NCI-H1105 treated with DMSO at 0.1 percent for 48 hours (cell line): ENCODE measurements around the gene PPP1R9B.

ENCODE experiments used
- DNase-seq: peaks from one replicate; lab custom pipeline; 2025; lab: John Stamatoyannopoulos, UW

PPP1R9B gene

DNA sequence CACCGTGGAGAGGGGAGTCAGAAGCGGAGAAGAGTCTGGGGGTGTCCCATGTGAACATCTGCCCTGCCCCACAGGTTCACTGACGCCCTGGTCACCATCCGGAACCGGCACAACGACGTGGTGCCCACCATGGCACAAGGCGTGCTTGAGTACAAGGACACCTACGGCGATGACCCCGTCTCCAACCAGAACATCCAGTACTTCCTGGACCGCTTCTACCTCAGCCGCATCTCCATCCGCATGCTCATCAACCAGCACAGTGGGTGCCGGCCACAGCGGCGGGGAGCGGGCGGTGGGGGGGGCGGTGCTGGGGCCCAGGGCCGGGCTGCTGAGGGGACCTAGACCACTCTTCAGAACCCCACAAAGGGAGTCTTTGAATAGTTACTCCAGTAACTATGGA is 44.7 kb downstream of the PPP1R9B start:
- no peak for DNase-seq

DNA sequence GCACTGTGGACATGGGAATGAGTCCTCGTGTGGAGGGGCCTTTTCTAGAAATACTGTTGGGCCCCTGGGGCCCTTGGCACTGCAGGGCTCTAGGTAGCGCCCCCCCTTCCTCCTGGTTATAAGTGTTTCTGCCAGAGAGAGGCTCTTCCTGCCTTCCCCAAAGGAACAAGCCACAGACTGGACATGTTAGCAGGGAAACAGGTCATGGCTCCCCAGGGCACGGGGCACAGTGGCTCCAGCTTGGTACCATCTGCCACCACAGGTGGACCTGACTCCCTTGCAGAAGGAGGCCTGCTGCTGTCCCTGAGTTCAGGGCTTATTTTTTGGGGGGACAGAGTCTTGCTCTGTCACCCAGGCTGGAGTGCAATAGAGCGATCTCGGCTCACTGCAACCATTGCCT is 46.5 kb downstream of the PPP1R9B start:
- DNase-seq: no peak

DNA sequence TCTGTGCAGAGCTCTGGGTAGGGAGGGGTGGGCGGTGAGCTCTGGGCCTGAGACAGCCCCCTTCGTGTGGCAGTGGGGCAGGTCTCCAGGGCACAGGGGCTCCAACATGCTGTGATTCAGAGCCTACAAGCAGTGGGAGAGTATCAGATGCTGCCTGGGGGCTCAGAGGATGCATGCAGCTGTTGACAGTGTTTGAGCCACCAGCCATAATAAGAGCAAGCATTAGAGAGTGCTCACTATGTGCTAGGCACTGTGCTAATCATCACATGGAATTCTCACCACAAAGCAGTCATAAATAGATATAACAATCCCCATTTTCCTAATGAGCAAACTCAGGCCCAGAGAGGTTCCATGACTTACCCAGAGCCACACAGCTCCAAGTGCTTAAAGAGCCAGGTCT is 47.2 kb downstream of the PPP1R9B start:
- no peak for DNase-seq

DNA sequence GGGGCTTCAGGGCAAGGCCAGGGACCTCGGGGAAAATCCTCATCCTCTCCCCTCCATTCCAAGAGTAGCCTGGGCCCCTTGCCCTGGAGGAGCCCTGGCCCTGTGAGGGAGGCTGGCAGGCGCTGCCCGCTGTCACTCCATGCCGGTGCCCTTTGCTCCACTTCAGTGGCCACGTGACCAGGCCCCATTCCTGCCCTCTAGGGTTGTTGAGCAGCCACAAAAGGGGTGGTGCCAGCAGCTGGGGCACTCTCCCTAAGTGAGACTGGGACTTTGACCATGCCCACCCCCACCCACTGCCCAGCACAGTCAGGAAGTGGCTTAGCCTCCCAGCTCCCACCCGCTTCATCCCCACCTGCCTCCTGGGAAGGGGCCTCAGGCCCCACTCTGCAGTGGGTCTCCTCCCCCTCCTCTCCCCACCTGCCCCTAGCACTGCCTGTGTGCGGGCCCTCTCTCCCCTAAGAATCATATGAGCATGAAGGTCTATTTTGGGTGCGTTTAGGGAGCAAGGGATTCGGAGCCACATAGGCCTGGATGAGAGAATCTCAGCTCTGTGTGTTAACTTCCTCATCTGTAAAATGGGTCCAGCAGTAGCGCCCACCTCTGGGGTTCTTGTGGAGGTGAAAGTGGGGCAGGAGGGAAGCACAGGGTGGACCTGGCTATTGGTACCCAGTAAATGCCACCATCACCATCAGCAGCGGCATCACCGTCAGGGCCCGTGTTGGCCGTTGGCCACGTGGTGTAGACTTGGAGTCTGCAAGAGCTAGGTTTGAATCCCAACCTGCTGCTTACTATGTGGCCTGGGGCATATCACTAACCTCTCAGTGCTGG is 48.1 kb downstream of the PPP1R9B start:
- DNase-seq: no peak

DNA sequence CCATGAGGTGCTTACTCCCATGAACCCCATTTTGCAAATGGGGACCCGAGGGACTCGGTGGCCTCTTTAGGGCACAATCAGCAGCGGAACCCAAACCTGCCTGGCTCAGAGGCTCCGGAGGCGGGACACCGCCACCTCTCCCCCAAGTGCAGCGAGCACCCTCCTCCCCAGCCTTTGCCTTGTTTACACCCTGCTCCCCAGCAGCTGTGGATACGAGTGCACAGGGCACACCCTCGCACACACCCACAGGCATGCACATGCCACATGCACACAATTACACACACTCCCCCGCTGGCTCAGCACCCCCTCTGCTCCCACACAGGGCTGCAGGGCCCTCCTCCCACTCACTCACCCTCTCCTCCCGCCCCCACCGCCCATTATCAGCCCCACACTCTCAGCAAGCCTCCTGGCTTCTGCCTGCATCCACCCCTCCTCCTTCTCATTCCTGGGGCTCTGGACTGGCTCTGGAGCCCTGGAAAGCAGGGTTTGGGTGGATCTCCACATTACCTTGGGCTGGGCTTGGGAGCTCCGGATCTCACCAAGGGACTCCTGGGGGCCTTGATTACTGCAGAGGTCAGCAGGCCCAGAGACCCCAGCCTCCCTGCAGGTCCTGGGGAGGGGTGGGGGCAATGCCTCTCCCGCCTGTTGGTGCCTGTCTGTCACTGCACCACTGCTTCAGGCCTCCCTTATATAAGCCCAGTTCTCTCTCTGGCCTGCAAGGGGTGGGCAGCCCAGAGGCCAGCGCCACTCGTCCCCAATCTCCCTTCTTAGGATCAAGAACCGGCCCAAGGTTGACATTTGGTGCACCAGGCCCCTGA is 48.9 kb downstream of the PPP1R9B start:
- DNase-seq: no peak

DNA sequence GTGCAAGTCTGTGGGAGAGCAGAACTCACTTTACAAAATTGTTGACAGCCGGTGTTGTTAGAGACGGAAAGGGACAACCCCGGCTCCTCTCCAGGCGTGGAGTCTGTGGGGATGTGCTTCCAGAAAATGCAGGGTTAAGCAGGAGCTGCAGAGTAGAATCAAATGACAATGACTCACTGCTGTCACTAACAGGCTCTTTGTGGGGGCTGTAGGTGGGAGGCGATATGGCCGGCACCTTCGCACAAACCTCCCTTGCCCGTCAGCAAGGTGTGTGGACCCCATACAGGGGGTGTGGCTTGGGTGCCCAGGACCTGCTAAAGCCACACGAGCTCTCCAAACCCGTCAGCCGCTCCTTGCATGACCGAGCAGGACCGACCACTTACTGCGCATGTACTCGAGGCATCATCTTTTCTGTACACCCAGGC is 49.5 kb downstream of the PPP1R9B start:
- no peak for DNase-seq

DNA sequence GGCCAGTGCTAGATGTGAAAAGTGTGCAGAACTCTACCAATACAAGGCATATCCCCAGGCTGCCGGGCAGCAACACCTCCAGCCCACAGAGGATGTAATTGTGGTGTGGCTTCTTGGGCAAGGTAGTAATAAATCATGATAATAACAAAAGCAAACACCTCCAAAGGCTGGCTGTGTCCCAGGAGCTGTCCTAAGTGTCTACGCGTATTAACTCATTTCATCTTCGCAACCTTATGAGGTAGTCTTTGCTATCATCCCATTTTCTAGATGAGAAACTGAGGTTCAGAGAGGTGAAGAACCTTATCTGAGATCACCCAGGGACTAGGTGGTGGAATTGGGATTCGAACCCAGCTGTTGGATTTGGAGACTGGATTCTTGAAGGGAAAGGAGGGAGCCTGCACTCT is 50.0 kb downstream of the PPP1R9B start:
- no peak for DNase-seq

DNA sequence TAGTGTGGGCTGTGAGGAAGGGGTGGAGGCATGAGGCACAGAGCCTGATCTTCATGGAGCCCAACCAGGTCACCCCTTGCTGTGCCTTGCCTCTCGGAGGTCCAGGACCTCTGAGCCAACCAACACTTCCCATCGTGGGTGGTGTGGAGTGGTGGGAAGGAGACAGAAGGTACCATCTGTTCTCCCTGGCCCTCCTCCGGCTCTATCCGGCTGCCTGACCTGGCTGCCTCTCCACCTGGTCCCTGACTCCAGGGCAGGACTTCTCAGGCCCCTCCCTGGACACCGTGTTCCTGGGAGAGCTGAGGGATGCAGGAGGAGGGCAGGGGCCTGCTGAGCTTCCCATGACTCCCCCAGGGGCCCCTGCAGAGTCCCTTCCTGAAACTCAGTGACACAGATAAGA is 51.5 kb downstream of the PPP1R9B start:
- no peak for DNase-seq

DNA sequence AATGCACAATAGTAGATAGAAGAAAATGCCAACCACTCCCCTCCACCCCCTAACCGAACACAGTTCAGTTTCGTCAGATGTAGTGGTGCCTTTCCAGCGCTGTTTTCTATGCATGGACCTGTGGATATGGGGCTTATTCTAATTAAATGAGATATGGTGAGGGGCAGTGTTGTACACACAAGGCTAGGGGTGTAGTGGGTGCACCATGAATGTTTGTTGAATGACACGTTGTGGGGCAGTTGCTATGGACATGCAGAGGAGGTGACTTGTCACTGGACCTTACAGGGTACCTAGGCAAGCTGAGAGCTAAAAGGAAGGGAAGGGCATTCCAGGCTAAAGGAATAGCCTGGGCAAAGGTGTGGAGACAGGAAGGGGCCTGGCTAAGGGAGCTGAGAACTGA is 51.9 kb downstream of the PPP1R9B start:
- DNase-seq: no peak

DNA sequence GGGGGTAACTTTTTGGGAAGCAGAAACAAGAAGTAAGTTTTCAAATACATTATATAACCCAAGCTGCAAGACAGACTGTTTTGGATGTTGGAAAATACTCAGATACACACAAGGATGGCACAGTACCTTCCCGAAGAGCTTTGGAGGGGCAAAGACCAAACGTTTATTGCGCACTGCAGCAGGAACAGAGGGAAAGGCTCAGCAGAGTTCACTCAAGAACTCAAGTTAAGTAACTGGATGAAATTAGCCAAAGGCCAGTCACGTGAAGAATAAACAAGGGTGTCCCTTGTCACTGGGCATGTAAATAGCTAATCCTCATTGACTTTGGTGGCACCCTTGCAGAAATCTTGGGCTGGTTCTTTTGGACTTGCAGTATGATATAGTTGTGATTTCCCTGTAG is 52.6 kb downstream of the PPP1R9B start:
- no peak for DNase-seq

DNA sequence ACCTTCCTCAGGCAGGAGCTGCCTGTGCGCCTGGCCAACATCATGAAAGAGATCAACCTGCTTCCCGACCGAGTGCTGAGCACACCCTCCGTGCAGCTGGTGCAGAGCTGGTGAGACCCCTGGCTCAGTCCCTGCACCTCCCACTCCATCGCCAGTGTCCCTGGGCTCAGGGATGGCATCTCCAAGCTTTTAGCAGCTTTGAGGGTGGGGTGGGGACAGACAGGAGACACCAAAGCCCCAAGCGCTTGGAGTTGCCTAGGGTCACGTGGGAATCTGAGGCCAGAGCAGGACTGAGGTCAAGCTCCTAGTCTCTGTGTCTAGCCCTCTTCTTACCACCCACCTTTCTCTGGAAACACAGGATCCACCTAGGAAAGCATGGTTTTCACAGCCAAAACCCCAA is 53.0 kb downstream of the PPP1R9B start:
- DNase-seq: no peak

DNA sequence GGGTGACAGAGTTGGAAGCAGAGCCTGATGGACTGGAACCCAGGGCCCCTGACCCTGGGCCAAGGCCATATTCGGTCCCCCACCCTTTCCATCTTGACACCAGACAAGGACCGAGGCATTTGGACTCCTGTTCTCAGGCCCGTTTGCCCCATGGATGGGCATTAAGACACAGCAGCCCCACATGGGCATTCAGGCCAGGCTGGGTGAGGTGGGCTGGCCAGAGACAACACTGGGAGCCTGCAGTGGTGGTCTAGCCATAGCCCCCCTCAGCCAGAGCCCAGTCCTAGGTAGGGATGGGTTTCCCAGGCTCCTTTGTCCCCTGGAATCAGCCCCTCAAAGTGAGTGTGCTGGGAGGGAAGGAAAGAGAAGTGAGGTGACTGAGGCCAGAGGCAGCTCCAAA is 53.7 kb downstream of the PPP1R9B start:
- DNase-seq: no peak

DNA sequence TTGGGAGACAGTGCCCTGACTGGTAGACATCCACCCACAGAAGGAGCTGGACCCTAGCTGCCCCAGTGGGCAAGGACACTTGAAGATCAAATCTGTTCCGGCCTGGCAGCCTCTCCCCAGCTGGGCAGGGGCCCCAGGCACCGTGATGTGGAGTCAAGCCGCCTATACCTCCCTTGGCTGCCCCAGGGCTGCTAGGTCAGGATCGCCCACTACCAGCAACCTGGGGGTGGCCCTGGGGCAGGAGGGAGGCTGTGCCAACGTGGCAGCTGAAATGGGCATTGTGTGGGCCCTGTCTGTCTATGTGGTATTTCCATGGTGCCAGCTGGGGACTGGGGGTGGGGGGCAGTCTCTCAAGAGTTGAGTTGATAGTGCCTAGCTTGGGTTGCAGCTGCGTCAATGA is 54.4 kb downstream of the PPP1R9B start:
- no peak for DNase-seq

DNA sequence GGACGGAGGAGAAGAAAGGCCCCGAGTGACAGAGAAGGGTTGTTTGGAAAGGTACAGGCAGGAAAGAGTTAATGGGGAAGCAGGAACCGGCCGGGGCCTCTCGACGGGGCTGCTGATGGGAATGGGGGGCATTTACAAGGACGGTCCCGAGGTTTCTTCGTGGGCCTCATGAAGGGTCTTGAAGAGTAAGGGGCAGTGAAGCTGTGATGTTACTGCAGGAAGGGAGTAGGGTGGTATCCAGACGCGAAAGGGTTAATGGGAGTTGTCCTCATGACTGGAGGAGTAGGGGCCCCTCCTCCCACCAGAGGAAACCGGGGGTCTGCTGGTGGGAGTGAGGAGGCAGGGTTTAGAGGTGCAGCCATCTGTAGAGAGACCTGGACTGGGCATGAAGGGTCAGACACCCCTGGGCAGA is 54.8 kb downstream of the PPP1R9B start:
- DNase-seq: no peak

DNA sequence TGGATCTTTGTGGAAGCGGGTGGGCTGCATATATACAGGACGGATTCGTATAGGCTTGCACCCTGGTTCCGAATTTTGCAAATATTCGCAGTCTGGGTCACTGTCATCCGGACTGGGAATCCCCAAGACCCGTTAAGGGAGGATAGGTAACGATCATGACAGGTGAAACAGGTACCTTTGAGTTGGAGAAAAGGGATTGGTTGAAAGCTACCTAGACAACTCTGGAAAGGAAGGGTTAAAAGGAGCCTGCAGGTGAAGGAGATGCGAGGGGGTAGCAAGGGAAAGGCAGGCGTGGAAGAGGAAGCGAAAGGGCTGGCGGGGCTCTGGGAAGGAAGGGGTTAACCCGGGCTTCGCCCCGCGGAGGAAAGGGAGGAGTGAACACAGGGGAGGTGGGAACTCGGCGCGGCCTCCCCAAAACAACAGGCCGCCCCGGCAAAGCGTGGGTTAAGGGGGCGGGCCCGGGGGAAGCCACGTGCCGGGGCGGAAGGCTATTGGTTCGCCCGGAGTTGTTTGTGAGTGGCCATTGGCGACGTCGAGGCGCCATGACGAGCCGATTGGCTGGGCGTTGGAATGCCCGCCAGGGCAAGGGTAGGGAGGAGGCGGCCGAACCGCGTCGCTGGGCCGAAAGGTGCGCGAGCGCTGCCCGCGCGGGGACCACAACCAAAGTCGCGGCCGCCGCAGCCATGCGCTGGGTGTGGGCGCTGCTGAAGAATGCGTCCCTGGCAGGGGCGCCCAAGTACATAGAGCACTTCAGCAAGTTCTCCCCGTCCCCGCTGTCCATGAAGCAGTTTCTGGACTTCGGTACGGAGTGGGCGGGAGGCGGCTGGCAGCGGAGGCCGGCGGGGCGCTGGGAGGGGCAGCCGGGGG is 55.5 kb downstream of the PPP1R9B start, which contains the start of gene PDK2:
Gene PDK2, plus strand, starts transcription at position 599 of the 867 bp plus-strand sequence. Its CDS starts 85 bp downstream, at position 684.
- peak; percentile 88 for DNase-seq

DNA sequence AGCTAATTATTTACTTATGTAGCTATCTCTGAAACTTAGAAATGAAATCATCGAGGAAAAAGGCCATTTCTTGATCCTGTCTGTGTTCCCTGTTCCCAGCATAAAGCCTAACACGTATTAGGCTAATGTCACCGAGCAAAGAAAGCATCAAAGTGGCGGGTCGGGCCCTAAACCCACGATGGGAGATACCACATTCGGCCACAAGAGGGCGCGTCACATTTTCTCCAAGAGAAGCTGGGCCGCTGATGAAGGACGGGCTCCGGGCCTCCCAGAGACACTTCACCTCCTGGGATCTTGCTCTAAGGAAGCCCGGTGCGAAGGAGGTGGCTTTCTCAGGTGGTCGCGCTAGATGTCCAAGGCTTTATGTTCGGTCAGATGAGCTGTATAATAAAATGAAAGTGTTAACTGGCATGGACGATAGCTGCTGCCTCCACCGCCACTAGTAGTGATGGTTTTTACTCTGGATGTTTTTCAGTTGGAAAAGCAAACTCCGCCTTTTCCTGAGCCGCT is 56.2 kb downstream of the PPP1R9B start:
- peak; percentile 75 for DNase-seq

DNA sequence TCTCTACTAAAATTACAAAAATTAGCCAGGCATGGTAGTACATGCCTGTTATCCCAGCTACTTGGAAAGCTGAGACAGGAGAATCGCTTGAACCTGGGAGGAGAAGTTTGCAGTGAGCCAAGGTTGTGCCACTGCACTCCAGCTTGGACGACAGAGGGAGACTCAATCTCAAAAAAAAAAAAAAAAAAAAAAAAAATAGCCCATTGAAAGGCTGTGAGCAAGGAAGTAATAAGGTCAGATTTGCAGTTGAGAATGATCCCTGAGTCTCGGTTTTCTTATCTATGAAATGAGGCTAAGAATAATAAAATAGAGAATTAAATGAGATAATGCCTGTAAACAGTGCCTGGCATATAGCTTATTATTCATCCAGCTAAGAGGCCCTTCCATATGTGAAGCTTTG is 56.7 kb downstream of the PPP1R9B start:
- DNase-seq: peak; percentile 52

DNA sequence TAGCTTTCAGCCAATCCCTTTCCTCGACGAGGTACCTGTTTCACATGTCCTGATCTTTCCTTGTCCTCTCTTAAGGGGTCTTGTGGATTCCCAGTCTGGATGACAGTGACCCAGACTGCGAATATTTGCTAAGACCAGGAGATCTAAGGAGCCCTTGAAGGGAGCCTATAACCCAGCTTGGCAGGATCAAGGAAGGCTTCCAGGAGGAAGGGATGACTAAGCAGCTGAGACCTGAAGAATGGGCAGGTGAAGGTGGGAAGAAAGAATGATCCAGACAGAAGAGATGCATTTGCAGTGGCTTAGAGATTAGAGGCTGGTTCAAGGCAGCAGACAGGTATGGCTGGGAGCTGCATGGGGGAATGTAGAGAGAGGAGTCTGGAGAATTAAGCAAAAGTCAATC is 57.2 kb downstream of the PPP1R9B start:
- DNase-seq: no peak

DNA sequence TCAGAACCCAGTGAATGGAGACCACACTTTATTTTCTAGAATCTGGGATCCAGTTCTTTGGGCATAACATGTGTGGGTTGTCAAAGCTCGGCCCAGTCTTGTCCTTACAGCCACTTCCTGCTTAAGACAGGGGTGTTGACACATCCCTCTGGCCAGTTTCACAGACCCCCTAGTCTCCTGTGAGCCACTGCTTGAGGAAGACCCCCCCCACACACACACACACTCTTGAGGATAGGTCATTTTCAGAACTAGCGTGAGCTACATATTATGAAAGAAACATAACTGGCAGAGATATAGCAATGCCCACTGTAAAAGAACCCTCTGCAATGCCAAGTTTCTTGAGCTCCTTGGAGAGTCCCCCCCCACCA is 58.6 kb downstream of the PPP1R9B start:
- DNase-seq: no peak

DNA sequence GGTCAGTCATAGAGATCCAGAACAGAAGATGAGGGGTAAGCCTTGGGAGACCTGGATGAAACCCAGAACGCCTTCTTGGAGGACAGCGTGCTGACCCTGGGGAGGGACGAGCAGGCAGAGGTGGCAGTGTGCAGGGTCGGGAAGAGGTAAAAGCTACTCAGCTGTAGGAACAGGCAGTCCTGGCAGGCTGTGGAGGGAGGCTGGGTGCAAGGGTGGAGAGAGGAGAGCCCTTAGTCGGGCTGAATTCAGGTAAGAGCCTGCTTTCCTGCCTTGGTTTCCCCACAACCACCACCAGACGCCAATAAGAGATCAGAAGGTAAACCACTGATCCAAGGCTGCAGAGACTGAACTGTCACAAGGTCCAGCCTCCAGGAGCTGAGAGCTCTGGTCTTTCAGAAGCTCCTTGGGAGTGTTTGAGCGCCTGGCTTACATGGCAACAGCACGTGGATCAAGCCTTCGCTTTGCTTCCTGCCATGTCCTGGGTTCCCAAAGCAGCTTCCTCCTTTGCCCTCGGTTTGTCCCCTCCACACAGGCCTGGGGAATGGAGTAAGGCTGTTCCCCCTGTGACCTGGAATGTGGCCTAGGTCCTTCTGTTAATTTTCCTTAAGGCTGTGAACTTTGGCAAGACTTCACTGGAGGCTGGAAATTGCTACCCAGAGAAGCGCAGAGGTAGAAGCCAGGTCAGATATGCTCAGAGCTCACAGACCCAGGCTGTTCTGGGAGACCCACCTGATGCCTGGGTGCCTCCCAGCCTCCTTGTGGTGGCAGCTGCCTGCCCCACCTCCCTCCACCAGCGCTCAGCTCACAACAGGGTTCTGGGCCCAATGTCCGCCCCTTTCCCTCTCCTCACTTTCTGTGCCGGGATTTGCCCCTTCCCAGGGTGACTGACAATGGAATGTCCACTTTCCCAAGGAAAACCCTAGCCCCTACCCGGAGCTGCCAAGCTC is 59.2 kb downstream of the PPP1R9B start:
- DNase-seq: no peak

DNA sequence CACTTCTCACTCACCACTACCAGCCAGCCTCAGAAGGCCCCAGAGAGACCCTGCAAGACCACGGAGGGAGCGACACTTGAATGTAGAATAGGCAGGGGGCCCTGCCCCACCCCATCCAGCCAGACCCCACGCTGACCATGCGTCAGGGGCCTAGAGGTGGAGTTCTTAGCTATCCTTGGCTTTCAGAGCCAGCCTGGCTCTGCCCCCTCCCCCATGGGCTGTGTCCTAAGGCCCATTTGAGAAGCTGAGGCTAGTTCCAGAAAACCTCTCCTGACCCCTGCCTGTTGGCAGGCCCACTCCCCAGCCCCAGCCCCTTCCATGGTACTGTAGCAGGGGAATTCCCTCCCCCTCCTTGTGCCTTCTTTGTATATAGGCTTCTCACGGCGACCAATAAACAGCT is 60.4 kb downstream of the PPP1R9B start:
- no peak for DNase-seq
